GM21360 (cell line): Measurements from ENCODE around the gene ACTG1.

ENCODE experiments used
- ATAC-seq: cut with Tn5 transposase; IDR thresholded peaks from one replicate; pipeline ENCODE4 v1.9.1; 2021; ENCODE audit warnings: mild to moderate bottlenecking, moderate library complexity; ENCODE audit not compliant: unreplicated experiment

The ACTG1 gene

GRCh38 chr17:81499601-81499970 is 13.0 kb downstream of the ACTG1 start:
- ATAC-seq, result no peak

DNA sequence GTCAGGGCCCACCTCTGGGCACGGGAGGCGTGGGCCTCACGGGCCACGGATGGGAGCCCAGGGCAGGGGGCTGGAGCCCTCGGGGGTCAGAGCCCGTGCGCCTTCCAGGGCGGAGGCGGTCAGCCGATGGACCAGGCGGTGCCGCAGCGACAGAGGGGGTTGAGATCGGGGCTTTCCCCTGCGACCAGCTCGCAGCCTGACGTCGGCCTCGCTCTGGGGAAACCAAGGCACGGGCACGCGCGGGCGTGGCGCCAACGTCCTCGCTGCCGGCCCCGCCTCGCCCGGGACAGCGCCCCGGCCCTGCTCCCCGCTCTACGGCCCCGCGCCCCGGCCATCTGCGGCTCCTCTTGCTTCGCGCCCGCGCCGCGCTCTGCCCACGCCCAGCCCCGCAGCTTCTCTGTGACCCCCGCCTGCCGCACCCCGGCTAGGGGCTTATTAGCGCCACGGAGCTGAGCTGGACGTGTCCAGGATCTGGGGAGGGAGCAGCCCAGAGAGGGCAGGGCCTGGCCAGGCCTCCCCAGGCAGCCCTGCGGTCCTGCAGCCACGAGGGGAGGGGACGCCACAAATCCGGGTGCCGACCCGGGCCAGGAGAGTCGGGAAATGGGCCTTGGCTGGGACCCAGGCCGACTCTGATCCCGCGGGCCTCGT is 13.5 kb downstream of the ACTG1 start:
- no peak for ATAC-seq

- no peak for ATAC-seq
These were observed 17.8 kb downstream of the ACTG1 start for GRCh38 chr17:81494626-81495377.

DNA sequence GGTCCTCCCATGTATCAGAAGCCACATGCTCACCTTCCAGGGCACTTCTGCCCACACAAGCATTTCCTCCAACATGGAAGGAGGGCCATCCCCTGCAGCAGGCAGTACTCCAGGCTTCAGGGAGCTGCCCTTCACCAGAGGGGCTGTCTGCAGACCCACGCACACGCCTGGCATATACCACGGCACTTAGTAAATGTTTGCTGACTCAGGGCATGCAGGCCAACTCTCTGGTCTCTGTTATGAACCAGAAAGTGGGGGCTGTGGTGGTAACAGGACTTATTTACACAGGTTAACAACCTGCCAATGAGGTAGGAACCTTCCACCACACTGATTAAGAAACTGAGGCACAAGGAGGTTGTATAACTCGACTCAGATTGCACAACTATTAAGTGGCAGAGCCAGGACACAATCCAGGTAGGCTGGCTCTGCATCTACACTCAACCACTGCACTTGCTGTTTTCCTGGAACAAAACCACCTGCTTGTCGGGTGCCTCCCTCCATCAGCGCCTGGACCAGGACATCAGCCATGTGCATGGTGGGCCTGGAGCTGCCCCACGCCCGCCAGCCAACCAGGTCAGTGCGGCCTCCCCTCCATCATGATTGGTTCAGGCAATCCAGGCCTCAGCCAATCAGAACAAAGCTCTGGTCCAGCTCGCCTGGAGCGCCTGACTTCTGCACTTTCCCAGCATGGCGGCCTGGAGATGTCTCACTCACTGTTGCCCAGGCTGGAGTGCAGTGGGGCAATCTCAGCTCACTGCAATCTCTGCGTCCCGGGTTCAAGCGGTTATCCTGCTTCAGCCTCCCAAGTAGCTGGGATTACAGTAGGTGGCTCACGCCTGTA is 19.2 kb downstream of the ACTG1 start:
- ATAC-seq, result no peak

GRCh38 chr17:81492706-81493105 is 19.9 kb downstream of the ACTG1 start:
- no peak for ATAC-seq

DNA sequence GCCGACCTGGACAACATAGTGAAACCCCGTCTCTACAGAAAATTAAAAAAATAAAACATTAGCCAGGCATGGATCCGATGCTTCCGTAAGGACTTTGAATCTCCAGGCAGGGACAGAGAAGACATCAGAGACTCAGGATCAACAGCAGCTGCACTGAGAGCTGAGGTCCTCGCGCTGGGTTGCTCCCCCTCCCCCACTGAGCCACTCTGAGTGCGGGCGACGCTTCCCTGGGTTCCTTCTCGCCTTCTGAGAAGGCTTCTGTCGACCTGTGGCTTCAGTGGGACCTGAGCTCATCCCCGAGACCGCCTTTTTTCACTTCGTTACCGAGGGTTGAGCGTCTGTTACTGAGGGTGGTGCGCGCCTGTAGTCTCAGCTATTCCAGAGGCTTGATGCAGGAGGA is 20.4 kb downstream of the ACTG1 start:
- ATAC-seq, result no peak

DNA sequence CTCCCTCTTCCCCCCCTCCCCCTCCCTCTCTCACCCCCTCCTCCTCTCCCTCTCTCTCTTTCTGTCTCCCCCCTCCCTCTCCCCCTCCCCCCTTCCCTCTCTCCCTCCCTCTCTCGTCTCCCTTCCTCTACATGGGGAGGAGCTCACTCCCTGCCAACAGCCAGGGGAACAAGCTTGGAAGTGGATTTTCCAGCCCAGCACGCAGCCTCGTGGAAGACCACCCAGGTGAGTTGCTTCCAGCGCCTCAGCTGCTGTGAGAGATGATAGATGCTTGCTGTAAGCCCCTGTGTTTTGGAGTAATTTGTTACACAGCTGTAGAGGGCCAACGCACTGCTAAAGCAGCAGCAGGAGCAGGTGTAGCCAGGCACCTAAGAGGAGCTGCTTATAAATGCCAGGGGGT is 20.8 kb downstream of the ACTG1 start:
- no peak for ATAC-seq

DNA sequence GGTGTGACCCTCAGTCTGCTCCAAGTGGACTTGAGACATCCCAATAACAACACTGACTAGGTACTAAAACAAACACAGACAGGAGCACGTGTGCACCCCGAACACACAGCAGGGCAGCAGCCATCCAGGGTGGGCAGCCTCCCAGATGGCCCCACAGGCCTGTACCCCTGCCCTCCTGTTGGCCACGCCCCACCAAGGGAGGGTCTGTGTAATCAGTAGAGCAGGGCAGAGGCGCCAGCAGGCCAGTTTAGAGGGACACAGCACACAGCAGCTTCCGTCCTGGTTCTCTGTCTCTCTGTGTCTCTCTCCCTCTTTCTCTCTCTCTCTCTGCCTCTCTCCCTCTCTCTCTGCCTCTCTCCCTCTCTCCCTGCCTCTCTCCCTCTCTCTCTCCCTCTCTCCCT is 21.4 kb downstream of the ACTG1 start:
- ATAC-seq, result no peak

DNA sequence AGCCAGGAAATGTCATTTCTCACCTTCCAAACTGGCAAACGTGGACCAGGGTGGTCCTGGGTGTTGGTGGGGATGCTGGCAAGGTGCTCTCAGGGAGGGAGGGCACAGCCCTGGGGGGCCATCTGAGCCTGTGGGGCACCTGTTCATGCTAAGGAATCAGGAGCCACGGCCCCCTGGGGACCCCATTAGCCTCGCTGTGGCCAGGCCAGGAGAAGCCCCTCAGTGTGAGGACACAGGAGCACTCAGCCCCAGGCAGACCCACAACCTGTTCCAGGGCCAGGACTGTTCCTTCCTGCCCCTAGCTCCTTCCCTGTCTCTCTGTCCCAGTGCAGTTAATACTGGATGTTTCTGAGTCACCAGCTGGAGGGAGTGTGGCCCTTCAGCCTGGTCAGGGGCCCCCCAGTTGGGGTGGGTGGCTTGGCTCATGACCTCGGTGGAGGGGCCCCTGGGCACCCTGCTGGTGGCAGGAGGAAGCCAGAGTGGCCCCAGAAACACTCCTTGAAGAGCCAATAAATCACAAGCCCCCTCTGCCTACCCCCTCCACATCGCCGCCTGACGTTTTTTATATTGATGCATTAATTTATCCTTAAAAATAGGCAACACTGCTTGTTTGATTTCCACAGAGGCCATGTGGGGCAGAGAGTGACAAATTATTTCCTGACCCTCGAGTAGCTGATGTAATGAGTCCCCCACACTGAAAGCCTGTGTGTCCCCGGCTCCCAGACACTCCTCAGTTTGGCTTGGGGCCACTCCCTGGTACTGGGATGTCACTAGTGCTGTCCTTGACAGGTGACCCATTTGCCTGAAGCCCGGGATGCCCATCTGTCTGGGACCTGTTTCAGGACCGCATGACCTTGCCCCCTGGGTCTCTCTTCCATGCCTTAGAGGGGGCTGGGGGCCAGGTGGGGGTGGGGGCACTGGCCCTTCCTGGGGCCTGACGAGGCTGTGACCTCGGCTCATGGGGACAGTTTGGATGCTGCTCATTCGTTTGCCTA is 22.3 kb downstream of the ACTG1 start:
- ATAC-seq, result no peak

GRCh38 chr17:81489012-81489997 is 23.3 kb downstream of the ACTG1 start:
- ATAC-seq, result no peak

GRCh38 chr17:81488276-81488860 is 24.2 kb downstream of the ACTG1 start:
- ATAC-seq, result no peak

DNA sequence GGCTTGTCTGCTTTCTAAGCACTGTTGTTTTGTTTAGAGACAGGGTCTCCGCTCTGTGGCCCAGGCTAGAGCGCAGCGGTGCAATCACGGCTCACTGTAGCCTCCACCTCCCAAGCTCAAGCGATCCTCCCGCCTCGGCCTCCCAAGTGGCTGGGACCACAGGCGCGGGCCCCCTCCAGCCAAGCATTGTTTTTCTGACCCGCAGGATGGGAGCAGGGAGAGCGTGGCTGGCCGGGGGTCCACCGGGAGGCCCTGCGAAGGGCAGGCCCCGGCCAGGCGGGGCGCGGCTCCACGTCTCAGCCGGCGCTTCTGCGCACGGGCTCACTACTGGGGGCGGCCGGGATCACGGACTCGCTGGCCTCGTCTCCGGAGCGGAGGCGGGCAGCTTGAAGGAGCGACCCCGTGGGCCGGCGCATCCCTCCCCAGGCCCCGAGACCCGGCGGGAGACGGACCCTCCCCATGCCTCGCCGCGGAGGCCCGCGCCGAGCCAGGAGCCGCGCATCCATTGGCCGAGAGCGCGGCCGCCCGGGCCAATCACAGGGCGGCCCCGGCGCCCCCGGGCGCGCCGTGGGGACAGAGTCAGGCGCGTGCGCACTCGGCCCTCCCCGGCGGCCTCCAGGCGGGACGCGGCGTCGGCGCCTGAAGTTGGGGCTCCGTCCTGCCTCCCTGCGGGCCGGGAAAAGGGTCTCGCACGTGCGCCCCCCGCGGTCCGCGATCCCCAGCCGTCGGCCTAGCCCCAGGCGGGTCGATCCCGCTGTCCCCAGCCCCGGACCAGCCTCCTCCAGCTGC is 24.9 kb downstream of the ACTG1 start:
- ATAC-seq, result no peak

DNA sequence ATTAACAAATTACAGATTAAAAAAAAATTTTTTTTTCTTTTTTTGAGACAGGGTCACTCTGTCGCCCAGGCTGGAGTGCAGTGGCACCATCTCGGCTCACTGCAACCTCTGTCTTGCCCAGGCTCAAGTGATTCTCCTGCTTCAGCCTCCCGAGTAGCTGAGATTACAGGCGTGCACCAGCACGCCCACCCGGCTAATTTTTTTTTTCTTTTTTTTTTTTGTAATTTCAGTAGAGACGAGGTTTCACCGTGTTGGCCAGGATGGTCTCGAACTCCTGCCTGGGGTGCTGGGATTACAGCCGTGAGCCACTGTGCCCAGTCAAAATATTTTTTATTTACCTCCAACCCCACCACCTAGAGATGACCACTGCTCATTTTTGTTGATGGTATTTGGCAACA is 25.5 kb downstream of the ACTG1 start:
- ATAC-seq, result no peak

DNA sequence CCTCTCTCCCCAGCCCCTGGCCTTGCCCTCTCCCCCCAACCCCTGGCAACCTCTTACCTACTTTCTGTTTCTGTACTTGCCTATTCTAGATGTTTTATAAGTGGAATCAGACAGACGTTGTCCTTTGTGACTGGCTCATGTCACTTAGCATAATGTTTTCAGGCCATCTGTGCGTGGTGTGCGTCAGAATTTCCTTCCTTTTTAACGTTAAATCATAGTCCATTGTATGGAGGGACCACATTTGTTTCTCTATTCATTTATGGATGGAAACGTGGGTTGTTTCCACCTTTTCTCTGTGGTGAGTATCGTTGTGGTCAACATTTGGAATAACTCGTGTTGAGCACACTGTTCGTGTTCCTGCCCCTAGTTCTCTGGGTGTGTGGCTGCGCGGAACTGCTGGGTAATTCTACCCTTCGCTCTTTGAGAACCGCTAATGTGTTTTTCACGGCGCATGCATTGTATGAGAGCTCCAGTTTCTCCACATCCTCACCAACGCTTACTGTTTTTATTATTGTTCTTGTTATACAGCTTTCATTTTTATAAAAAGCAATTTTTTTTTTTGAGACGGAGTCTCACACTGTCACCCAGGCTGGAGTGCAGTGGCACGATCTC is 26.3 kb downstream of the ACTG1 start:
- no peak for ATAC-seq

- no peak for ATAC-seq
These were observed 28.2 kb downstream of the ACTG1 start for GRCh38 chr17:81484195-81484979.

DNA sequence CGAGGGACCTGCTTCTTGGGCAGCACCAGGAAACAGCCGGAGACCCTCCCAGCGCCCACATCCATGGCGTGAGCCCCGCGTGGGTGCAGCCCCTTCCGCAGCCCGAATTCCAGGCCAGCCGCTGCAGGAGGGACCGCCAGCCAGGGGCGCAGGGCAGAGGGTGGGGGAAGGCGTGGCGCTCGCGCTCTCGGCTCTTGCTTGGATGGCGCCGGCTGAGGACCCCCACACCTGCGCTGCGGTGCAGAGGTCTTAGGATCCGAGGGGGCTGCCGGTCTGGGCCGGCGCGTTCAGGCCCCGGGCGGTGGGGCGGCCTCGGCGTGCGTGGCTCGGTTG is 28.8 kb downstream of the ACTG1 start:
- ATAC-seq, result no peak
